T-helper 22 cell (primary cell): Measurements from ENCODE around the gene ELAVL2.

ENCODE experiments used
- DNase-seq: peaks from one replicate; pipeline ENCODE4 v3.0.0-alpha.2; 2020; ENCODE audit warnings: low read depth

The ELAVL2 gene

GRCh38 chr9:23769307-23769935 lies 56.6 kb downstream of the ELAVL2 start:
- DNase-seq = no peak

GRCh38 chr9:23768861-23769260 lies 57.2 kb downstream of the ELAVL2 start:
- no peak for DNase-seq

- DNase-seq = no peak
Measured at GRCh38 chr9:23766613-23767012, 59.4 kb downstream of the ELAVL2 start.

- no peak for DNase-seq
Measured at GRCh38 chr9:23765561-23765960, 60.5 kb downstream of the ELAVL2 start.

GRCh38 chr9:23764219-23764618 lies 61.8 kb downstream of the ELAVL2 start:
- DNase-seq = no peak

- DNase-seq = no peak
Measured at GRCh38 chr9:23754551-23754950, 71.5 kb downstream of the ELAVL2 start.

- DNase-seq = no peak
Measured at GRCh38 chr9:23752859-23753258, 73.2 kb downstream of the ELAVL2 start.

GRCh38 chr9:23751633-23752032 lies 74.4 kb downstream of the ELAVL2 start:
- no peak for DNase-seq

GRCh38 chr9:23750808-23751207 lies 75.2 kb downstream of the ELAVL2 start:
- DNase-seq = no peak

- no peak for DNase-seq
Measured at GRCh38 chr9:23747088-23748075, 78.7 kb downstream of the ELAVL2 start.

- DNase-seq = no peak
Measured at GRCh38 chr9:23746317-23746716, 79.7 kb downstream of the ELAVL2 start.

- DNase-seq = no peak
Measured at GRCh38 chr9:23743036-23743435, 83.0 kb downstream of the ELAVL2 start.

GRCh38 chr9:23741351-23741750 lies 84.7 kb downstream of the ELAVL2 start:
- no peak for DNase-seq

GRCh38 chr9:23740531-23740930 lies 85.5 kb downstream of the ELAVL2 start:
- DNase-seq = no peak

GRCh38 chr9:23739753-23740152 lies 86.3 kb downstream of the ELAVL2 start:
- DNase-seq = no peak

GRCh38 chr9:23736293-23736692 lies 89.7 kb downstream of the ELAVL2 start:
- DNase-seq = no peak

GRCh38 chr9:23733495-23734078 lies 92.5 kb downstream of the ELAVL2 start:
- no peak for DNase-seq

- DNase-seq = no peak
Measured at GRCh38 chr9:23731353-23731752, 94.7 kb downstream of the ELAVL2 start.

- DNase-seq = no peak
Measured at GRCh38 chr9:23730364-23730763, 95.7 kb downstream of the ELAVL2 start.

- no peak for DNase-seq
Measured at GRCh38 chr9:23728736-23729135, 97.3 kb downstream of the ELAVL2 start.

- DNase-seq = no peak
Measured at GRCh38 chr9:23725279-23725946, 100.6 kb downstream of the ELAVL2 start.

GRCh38 chr9:23723672-23724071 lies 102.4 kb downstream of the ELAVL2 start:
- no peak for DNase-seq
